Measurements from ENCODE around the gene MUC5AC.
"Not testable (repeated sequence)": the region's sequence is repeated elsewhere in the genome, so short reads cannot be mapped to it uniquely, and the experiment has no call there.

Gene MUC5AC

DNA sequence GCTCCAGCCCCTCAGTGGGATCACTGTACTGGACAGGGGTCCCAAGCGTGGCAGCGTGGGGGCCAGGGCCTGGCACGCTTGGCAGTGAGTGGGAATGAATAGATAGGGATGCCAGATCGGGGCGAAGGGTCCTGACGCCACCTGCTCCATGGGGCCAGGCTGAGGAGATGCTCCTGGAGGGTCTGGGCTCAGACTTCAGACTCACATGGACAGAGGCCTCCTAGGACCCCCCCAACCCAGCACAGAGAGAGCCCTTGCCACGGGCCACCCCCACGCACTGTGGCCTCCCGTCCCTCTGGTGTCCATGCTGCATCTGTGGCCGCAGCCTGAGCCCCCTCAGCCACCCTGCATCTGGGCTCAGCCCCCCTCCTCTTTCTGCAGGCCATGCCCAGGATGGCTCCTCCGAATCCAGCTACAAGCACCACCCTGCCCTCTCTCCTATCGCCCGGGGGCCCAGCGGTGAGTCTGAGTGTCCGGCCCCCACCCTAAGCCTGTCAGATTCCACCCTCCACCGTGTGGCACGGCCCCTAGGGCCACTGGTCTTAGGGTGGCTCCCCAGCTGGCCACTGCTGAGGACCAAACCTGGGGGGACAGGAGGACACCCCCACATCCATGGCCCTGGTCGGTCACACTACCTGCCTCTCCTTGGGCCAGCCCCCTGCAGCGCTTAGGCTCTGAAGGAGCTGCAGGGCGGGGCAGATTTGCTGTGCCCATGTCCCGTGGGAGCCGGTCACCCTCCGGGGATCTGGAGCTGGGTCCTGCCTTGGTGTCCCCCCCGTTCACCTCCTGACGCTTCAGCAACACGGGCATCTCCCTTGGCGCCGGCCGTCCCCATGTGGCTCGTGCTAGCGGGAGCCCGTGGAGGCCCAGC, 2.7 kb downstream of the MUC5AC start:
- in situ Hi-C loops (cut with MboI; ENCODE audit: low sequenced_read_pairs), result no loop called here

- in situ Hi-C loops (cut with MboI; ENCODE audit: low sequenced_read_pairs), result no loop called here
Measured at GRCh38 chr11:1161410-1162137, 3.8 kb downstream of the MUC5AC start.

DNA sequence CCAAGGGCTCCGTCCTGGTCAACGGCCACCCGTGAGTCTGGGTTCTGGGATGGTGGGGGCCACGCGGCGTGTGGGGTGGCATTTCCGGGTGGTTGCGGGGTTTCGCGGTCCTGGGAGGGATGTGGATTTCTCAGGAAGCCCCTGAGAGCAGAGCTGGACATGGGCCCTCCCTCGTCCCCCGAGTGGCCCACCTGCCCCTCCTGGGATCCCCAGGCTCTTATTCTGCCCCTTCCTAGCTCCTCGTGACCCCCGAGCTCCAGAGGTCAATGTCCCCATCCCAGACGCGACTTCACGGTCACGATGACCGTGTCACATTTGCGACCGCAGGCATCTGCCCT, 4.4 kb downstream of the MUC5AC start:
- in situ Hi-C loops (cut with MboI; ENCODE audit: low sequenced_read_pairs), result no loop called here

DNA sequence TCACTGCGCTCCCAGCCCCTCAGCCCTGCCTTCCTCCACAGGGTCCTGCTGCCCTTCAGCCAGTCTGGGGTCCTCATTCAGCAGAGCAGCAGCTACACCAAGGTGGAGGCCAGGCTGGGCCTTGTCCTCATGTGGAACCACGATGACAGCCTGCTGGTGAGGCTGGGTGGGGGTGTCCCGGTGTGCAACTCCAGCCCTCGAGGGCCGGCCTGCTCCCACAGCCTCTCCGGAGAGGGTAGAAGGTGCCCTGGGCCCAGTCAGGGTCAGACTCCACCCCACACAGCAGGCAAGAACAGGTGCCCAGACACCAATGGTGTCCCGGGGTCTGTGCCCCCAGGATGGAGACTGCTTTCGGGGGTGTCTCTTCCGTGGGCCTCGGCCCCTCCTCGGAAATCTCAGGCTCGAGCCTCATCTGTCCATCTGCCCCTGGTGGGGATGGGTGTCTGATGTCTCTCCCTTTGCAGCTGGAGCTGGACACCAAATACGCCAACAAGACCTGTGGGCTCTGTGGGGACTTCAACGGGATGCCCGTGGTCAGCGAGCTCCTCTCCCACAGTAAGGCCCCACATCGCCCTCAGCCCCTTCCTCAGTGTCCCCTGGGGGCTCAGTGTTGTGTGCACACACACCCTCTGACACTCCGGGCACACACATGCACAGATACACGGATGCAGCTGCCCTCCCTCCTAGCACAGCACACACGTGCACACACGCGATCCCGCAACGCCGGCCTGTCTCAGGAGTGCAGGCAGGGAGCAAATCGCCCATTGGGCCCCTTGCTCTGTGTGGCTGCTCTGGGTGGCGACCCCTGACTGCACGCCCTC, 4.9 kb downstream of the MUC5AC start:
- in situ Hi-C loops (cut with MboI; ENCODE audit: low sequenced_read_pairs), result no loop called here

DNA sequence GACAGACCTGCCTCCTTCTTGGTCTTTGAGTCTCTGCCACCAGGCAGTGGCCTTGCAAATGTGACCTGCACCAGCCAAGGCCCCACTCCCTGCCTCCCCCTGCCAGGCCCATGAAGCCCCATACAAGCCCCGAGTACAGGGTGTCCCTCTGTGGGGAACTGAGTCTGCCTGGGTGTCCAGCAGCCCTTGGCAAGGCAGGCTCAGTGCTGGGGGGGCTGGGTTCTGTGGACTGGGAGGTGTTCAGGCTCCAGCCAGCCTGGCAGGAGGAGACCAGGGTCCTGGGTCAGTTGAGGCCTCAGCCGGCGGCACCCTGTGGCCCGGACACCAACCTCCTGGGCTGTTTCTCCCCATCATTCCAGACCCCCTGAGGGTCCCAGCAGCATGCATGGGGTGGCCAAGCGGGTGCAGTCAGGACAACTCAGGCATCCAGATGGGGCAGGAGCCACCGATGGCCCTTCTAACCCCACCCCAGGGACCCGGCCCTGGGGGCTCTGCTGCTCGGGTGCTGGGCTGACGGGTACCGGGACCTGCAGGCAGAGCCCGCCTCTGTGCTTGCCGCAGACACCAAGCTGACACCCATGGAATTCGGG, 5.7 kb downstream of the MUC5AC start:
- in situ Hi-C loops (cut with MboI; ENCODE audit: low sequenced_read_pairs), result no loop called here

DNA sequence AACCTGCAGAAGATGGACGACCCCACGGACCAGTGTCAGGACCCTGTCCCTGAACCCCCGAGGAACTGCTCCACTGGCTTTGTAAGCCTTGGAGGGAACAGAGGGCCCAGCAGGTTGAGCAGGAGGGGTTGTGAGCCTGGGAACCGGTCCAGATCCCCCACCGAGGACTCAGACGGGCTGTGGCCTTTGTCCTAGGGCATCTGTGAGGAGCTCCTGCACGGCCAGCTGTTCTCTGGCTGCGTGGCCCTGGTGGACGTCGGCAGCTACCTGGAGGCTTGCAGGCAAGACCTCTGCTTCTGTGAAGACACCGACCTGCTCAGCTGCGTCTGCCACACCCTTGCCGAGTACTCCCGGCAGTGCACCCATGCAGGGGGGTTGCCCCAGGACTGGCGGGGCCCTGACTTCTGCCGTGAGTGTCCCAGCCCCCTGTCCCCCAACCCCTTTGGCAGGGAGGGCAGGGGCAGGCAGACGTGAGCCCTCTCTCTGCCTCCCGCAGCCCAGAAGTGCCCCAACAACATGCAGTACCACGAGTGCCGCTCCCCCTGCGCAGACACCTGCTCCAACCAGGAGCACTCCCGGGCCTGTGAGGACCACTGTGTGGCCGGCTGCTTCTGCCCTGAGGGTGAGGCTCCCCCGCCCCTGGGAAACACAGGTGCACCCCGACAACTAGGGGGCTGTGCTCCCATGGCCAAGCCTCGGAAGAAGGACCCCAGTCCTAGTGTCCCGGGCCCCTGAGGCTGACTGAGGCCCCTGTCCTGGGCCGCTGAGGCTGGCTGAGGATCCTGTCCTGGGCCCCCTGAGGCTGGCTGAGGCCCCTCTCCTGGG, 6.4 kb downstream of the MUC5AC start:
- in situ Hi-C loops (cut with MboI; ENCODE audit: low sequenced_read_pairs), result no loop called here

- in situ Hi-C loops (cut with MboI; ENCODE audit: low sequenced_read_pairs), result not testable (repeated sequence)
Measured at GRCh38 chr11:1164779-1165255, 7.1 kb downstream of the MUC5AC start.

DNA sequence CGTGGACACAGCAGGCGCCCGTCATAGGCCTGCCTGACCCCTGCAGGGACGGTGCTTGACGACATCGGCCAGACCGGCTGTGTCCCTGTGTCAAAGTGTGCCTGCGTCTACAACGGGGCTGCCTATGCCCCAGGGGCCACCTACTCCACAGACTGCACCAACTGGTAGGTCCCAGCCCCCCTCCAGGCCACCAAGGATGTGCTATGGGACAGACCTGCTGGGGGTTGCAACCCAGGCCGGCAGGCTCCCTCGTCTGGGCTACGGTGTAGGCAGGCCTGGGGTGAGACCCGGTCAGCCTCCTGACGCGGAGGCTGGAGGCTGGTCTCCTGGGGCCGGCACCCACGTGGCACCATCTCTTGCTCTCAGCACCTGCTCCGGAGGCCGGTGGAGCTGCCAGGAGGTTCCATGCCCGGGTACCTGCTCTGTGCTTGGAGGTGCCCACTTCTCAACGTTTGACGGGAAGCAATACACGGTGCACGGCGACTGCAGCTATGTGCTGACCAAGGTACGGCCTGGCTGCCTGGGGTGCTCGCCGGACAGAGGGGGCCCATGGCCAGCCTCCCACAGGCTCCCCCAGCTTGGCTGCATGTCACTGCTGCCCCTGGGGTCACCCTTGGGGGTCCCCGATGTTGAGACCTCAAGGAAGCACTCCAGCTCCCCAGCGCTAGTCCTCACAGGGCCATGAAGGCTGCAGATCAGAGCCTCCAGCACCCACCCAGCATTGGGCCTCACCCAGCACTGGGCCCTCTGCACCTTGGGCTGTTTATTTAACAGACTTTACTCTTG, 7.7 kb downstream of the MUC5AC start:
- in situ Hi-C loops (cut with MboI; ENCODE audit: low sequenced_read_pairs), result no loop called here

DNA sequence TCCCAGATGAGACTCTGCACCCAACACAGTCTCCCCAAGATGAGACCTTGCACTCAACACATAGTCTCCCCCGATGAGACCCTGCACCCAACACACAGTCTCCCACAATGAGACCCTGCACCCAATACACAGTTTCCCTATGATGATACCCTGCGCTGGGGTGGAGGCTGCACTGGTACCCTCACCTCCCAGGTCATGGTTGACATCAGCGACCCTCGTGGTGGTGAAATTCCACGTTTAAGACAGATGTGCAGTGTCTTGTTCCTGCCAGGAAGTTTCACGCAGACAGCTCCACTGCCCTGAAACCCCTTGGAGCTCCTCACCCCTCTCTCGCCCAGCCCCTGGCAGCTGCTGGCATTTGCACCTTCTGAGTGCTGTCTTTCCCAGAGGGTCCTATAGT, 9.5 kb downstream of the MUC5AC start:
- in situ Hi-C loops (cut with MboI; ENCODE audit: low sequenced_read_pairs), result no loop called here

GRCh38 chr11:1167751-1168231, 10.0 kb downstream of the MUC5AC start:
- in situ Hi-C loops (cut with MboI; ENCODE audit: low sequenced_read_pairs), result no loop called here

- in situ Hi-C loops (cut with MboI; ENCODE audit: low sequenced_read_pairs), result no loop called here
Measured at GRCh38 chr11:1168256-1168655, 10.5 kb downstream of the MUC5AC start.

DNA sequence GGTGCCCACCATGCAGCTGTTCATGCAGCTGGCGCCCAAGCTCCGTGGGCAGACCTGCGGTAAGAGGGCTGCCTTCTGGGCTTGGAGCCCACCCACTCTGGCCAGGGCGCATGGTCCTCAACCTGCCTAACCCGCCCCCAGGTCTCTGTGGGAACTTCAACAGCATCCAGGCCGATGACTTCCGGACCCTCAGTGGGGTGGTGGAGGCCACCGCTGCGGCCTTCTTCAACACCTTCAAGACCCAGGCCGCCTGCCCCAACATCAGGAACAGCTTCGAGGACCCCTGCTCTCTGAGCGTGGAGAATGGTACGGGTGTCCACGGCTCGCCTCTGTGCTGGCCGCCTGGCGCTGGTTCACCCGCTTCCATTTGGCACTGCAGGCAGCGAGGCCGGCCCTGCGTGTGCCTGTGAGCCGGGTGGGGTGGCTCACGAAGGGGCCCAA, 11.0 kb downstream of the MUC5AC start:
- in situ Hi-C loops (cut with MboI; ENCODE audit: low sequenced_read_pairs), result no loop called here

GRCh38 chr11:1171223-1171984, 13.7 kb downstream of the MUC5AC start:
- in situ Hi-C loops (cut with MboI; ENCODE audit: low sequenced_read_pairs), result no loop called here

- in situ Hi-C loops (cut with MboI; ENCODE audit: low sequenced_read_pairs), result no loop called here
Measured at GRCh38 chr11:1171985-1172728, 14.4 kb downstream of the MUC5AC start.

- in situ Hi-C loops (cut with MboI; ENCODE audit: low sequenced_read_pairs), result no loop called here
Measured at GRCh38 chr11:1172729-1173117, 15.0 kb downstream of the MUC5AC start.

DNA sequence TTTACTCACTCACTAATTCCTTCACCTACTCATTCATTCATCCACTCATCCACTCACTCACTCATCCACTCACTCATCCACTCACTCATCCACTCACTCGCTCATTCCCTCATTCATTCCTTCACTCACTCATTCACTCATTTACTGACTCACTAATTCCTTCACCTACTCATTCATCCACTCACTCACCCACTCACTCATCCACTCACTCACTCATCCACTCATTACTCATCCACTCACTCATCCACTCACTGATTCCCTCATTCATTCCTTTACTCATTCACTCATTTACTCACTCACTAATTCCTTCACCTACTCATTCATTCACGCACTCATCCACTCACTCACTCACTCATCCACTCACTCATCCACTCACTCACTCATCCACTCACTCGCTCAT, 15.6 kb downstream of the MUC5AC start:
- in situ Hi-C loops (cut with MboI; ENCODE audit: low sequenced_read_pairs), result not testable (repeated sequence)

DNA sequence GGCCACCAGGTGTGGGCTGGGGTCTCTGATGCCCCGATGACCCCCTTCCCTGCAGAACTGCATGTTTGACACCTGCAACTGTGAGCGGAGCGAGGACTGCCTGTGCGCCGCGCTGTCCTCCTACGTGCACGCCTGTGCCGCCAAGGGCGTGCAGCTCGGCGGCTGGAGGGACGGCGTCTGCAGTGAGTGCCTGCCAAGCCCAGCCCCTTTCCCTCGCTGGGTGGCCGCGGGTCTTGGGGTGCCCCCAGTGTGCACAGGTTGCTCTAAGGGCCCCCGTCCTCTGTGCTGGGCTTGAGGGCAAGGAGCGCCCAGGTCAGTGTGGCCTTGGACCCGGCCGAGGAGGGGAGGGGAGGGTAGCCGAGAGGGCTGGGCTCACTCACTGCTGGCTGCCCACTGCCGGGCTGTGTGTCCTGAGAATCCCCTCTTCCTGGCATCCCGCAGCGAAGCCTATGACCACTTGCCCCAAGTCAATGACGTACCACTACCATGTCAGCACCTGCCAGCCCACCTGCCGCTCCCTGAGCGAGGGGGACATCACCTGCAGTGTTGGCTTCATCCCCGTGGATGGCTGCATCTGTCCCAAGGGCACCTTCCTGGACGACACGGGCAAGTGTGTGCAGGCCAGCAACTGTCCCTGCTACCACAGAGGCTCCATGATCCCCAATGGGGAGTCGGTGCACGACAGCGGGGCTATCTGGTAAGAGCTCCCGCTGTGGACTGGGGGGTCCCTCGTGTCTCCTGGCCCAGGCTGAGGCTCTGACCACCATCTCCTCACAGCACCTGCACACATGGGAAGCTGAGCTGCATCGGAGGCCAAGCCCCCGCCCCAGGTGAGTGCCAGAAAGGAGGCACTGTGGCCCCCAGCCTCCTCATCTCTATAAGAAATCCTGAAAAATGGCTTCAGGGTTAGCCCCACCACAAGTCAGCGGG, 17.0 kb downstream of the MUC5AC start:
- in situ Hi-C loops (cut with MboI; ENCODE audit: low sequenced_read_pairs), result no loop called here

Data from HL-60/S4 treated with phorbol 12-myristate 13-acetate at 8.2 ng/mL for 4 days and 3 days (cell line).